Glutamatergic neuron (in vitro differentiated cells): ENCODE results near the gene ALKBH5. TPM values are rescaled to one million over a fixed set of nuclear protein-coding genes. Genes with fewer than 3 reads are reported as not detected.

Experiments
- DNase-seq: peaks from one replicate; pipeline ENCODE4 v3.0.0; 2022
- H3K27ac Mint-ChIP-seq: one replicate; pipeline ENCODE4 v1.8.0; 2020; ENCODE audit warnings: mild to moderate bottlenecking, mixed read lengths, inconsistent platforms; ENCODE audit not compliant: unreplicated experiment
- H3K27me3 Mint-ChIP-seq: one replicate; pipeline ENCODE4 v1.8.0; 2020; ENCODE audit warnings: mild to moderate bottlenecking, moderate library complexity, mixed read lengths, inconsistent platforms; ENCODE audit not compliant: unreplicated experiment
- H3K36me3 Mint-ChIP-seq: one replicate; pipeline ENCODE4 v1.8.0; 2020; ENCODE audit warnings: mild to moderate bottlenecking, mixed read lengths, inconsistent platforms; ENCODE audit not compliant: unreplicated experiment
- H3K4me1 Mint-ChIP-seq: one replicate; pipeline ENCODE4 v1.8.0; 2020; ENCODE audit warnings: mild to moderate bottlenecking, low read depth, mixed read lengths, inconsistent platforms; ENCODE audit not compliant: unreplicated experiment
- H3K4me3 Mint-ChIP-seq: one replicate; pipeline ENCODE4 v1.8.0; 2020; ENCODE audit warnings: mild to moderate bottlenecking, mixed read lengths, inconsistent platforms; ENCODE audit not compliant: unreplicated experiment
- H3K9me3 Mint-ChIP-seq: one replicate; pipeline ENCODE4 v1.8.0; 2020; ENCODE audit warnings: mild to moderate bottlenecking, moderate library complexity, mixed read lengths, inconsistent platforms; ENCODE audit not compliant: unreplicated experiment
- total RNA-seq: library from RNA; stranded (reverse); fragmentation: NEBNext Ultra II Directional; extraction: Animal tissue kit (Norgen Biotek cat#: 25700); gene quantifications from one replicate; pipeline ENCODE4 v1.2.1, GENCODE V29; 2021; ENCODE audit not compliant: unreplicated experiment
- TF ChIP-seq, protein P1 (sequence below): fragments of 200-600 bp; sonication (generic); IDR thresholded peaks from one replicate; pipeline ENCODE4 v1.5.0; 2021; ENCODE audit not compliant: partially characterized antibody, unreplicated experiment

The ALKBH5 gene
- total RNA-seq, 1 donor from 2014 or later, result 62.7 TPM

GRCh38 chr17:18246880-18247612, 63.4 kb downstream of the ALKBH5 start:
- Mint-ChIP-seq H3K4me1 (peaks cover 7% of the 10 kb centered on the region), H3K4me3 (peak overlapping the region; percentile 76), H3K27ac (peak overlapping the region; percentile 82), H3K36me3 (no peaks in the 10 kb centered on the region), H3K27me3 (peaks cover 15% of the 10 kb centered on the region), H3K9me3 (peaks cover 8% of the 10 kb centered on the region)
- TF ChIP-seq, protein P1, sequence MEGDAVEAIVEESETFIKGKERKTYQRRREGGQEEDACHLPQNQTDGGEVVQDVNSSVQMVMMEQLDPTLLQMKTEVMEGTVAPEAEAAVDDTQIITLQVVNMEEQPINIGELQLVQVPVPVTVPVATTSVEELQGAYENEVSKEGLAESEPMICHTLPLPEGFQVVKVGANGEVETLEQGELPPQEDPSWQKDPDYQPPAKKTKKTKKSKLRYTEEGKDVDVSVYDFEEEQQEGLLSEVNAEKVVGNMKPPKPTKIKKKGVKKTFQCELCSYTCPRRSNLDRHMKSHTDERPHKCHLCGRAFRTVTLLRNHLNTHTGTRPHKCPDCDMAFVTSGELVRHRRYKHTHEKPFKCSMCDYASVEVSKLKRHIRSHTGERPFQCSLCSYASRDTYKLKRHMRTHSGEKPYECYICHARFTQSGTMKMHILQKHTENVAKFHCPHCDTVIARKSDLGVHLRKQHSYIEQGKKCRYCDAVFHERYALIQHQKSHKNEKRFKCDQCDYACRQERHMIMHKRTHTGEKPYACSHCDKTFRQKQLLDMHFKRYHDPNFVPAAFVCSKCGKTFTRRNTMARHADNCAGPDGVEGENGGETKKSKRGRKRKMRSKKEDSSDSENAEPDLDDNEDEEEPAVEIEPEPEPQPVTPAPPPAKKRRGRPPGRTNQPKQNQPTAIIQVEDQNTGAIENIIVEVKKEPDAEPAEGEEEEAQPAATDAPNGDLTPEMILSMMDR, result no peak
- peak; percentile 85 for DNase-seq

GRCh38 chr17:18247613-18248001, 64.0 kb downstream of the ALKBH5 start:
- Mint-ChIP-seq H3K27me3 (peaks cover 15% of the 10 kb centered on the region), H3K27ac (no peak overlapping the region), H3K4me3 (peak overlapping the region; percentile 52), H3K9me3 (peaks cover 8% of the 10 kb centered on the region), H3K4me1 (peaks cover 7% of the 10 kb centered on the region), H3K36me3 (no peaks in the 10 kb centered on the region)
- TF ChIP-seq, protein P1, result no peak
- no peak for DNase-seq

GRCh38 chr17:18248300-18248731, 64.7 kb downstream of the ALKBH5 start:
- H3K9me3 Mint-ChIP-seq, result peaks cover 8% of the 10 kb centered on the region
- peak overlapping the region; percentile 52 for H3K4me3 Mint-ChIP-seq
- H3K36me3 Mint-ChIP-seq, result no peaks in the 10 kb centered on the region
- TF ChIP-seq, protein P1, result peak; percentile 59
- peaks cover 7% of the 10 kb centered on the region for H3K4me1 Mint-ChIP-seq
- peak; percentile 78 for DNase-seq
- H3K27ac Mint-ChIP-seq, result peak overlapping the region; percentile 55
- H3K27me3 Mint-ChIP-seq, result peaks cover 18% of the 10 kb centered on the region

DNA sequence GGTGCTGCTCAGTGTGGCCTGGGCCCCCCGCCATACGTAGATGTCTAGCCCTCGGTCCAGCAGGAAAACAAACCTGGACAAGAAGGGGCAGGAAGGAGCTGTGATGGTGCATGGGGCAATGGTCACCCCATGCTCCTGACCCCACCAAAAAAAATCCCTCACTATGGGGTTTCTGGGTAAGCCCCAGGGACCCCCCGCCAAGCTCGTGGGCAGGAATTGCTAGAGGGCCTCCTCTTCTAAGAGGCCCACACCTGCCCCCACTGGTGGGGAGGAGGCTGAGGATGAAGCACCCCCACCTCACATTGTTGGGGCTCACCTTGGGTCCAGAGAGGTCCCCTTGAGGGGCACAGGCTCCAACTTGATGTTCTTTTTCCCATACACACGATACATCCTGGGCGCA, 65.2 kb downstream of the ALKBH5 start:
- H3K4me1 Mint-ChIP-seq, result peaks cover 7% of the 10 kb centered on the region
- TF ChIP-seq, protein P1, result no peak
- H3K9me3 Mint-ChIP-seq, result peaks cover 8% of the 10 kb centered on the region
- no peak for DNase-seq
- H3K27ac Mint-ChIP-seq, result no peak overlapping the region
- H3K27me3 Mint-ChIP-seq, result peaks cover 16% of the 10 kb centered on the region
- no peaks in the 10 kb centered on the region for H3K36me3 Mint-ChIP-seq
- no peak overlapping the region for H3K4me3 Mint-ChIP-seq

DNA sequence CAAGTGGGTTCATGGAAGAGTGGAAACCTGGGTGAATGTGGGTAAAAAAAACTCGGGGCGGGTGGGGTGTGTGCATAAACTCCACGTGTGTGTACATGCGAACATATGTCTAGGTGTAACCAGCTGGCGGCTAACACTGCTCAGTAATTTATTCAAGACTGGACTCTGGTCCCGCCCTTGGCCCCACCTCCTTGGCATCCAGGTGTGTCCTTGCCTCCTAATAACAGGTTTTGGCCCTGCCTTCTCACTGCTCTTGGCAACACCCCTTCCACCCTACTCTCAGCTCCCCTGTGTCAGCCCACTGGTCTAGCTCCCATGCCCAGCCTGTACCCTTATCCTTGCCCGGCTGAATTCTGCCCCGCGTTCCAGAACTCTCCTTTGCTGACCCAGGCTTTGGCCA, 66.6 kb downstream of the ALKBH5 start:
- peaks cover 16% of the 10 kb centered on the region for H3K27me3 Mint-ChIP-seq
- H3K4me1 Mint-ChIP-seq, result peaks cover 7% of the 10 kb centered on the region
- no peaks in the 10 kb centered on the region for H3K36me3 Mint-ChIP-seq
- H3K9me3 Mint-ChIP-seq, result peaks cover 8% of the 10 kb centered on the region
- DNase-seq, result no peak
- no peak overlapping the region for H3K4me3 Mint-ChIP-seq
- no peak overlapping the region for H3K27ac Mint-ChIP-seq
- TF ChIP-seq, protein P1, result no peak
